K562 (cell line): Measurements from ENCODE around the gene TNNT1. TPM values are rescaled to one million over a fixed set of nuclear protein-coding genes. Genes with fewer than 3 reads are reported as not detected.

Experiments
- ATF1 ChIP-seq, 2 experiments: fragments of 450-650 bp in 1 of 2; IDR thresholded peaks; 2 replicates each; pipeline ENCODE4 v1.6.1; 2016; ENCODE audit warnings: missing compliant biosample characterization in 1 of 2, missing genetic modification characterization in 1 of 2
- ATF7 ChIP-seq: fragments of 450-650 bp; IDR thresholded peaks from 2 replicates; pipeline ENCODE4 v1.7.1; 2014; ENCODE audit warnings: mild to moderate bottlenecking, moderate library complexity
- CEBPB ChIP-seq: fragments of 450-650 bp; IDR thresholded peaks from 2 replicates; pipeline ENCODE4 v1.6.1; 2016; ENCODE audit warnings: missing genetic modification characterization, missing compliant biosample characterization
- CUX1 ChIP-seq: fragments of 200-800 bp; sonication (Bioruptor generic); IDR thresholded peaks from 2 replicates; pipeline ENCODE4 v1.6.1; 2016; ENCODE audit warnings: missing genetic modification characterization, missing compliant biosample characterization
- E2F1 ChIP-seq: sonication (generic); formaldehyde crosslinking; IDR thresholded peaks from 2 replicates; pipeline ENCODE4 v1.8.1; 2023; ENCODE audit warnings: mild to moderate bottlenecking, missing genetic modification reagents, moderate library complexity
- HES1 ChIP-seq: fragments of 450-650 bp; IDR thresholded peaks from 2 replicates; pipeline ENCODE4 v1.6.1; 2016; ENCODE audit warnings: low read depth, mild to moderate bottlenecking, moderate library complexity
- HEY1 ChIP-seq: fragments of 250-450 bp; sonication (Bioruptor Pico); IDR thresholded peaks from 2 replicates; pipeline ENCODE4 v1.5.0; 2020; ENCODE audit warnings: mild to moderate bottlenecking, moderate library complexity, borderline replicate concordance
- MYBL2 ChIP-seq, 2 experiments: fragments of 450-650 bp in 1 of 2; sonication (generic) in 1 of 2; formaldehyde crosslinking in 1 of 2; IDR thresholded peaks; 2 replicates each; pipeline versions ENCODE4 v1.6.1 to v1.8.1; 2017 to 2022; ENCODE audit warnings: borderline replicate concordance in 1 of 2, inconsistent platforms in 1 of 2, low read depth in 1 of 2, mild to moderate bottlenecking in 1 of 2, missing genetic modification reagents in 1 of 2, moderate library complexity in 1 of 2
- MYNN ChIP-seq, 2 experiments: sonication (generic); formaldehyde crosslinking in 1 of 2; IDR thresholded peaks; 2 replicates each; pipeline versions ENCODE4 v1.5.0 to v1.6.1; 2016 to 2020; ENCODE audit warnings: antibody characterized with exemption in 1 of 2, missing genetic modification reagents in 1 of 2
- NCOA2 ChIP-seq, 2 experiments: fragments of 450-650 bp; IDR thresholded peaks; 2 replicates each; pipeline ENCODE4 v1.6.1; 2018; ENCODE audit warnings: mild to moderate bottlenecking in 2 of 2, moderate library complexity in 1 of 2; ENCODE audit not compliant: partially characterized antibody in 2 of 2
- NFATC3 ChIP-seq: fragments of 450-650 bp; IDR thresholded peaks from 2 replicates; pipeline ENCODE4 v1.6.1; 2017; ENCODE audit warnings: mild to moderate bottlenecking
- PTRF ChIP-seq: fragments of 450-650 bp; IDR thresholded peaks from 2 replicates; pipeline ENCODE4 v1.6.1; 2016; ENCODE audit warnings: mild to moderate bottlenecking, missing genetic modification characterization, missing compliant biosample characterization
- SLC30A9 ChIP-seq: fragments of 250-450 bp; sonication (Bioruptor Pico); IDR thresholded peaks from 2 replicates; pipeline ENCODE4 v1.8.0; 2022; ENCODE audit warnings: mild to moderate bottlenecking, moderate library complexity
- SPI1 ChIP-seq: IDR thresholded peaks from 2 replicates; pipeline ENCODE4 v1.6.1; 2011; ENCODE audit warnings: low read depth, low read length, control low read depth, borderline replicate concordance
- TRIM25 ChIP-seq: fragments of 450-650 bp; IDR thresholded peaks from 2 replicates; pipeline ENCODE4 v1.7.0; 2016; ENCODE audit warnings: borderline replicate concordance
- XRCC5 ChIP-seq: fragments of 200-400 bp; formaldehyde crosslinking; IDR thresholded peaks from 2 replicates; pipeline ENCODE4 v1.6.1; 2017; ENCODE audit warnings: low read depth, mild to moderate bottlenecking, low read length
- ZNF124 ChIP-seq: sonication (generic); formaldehyde crosslinking; IDR thresholded peaks from 2 replicates; pipeline ENCODE4 v1.8.1; 2022; ENCODE audit warnings: missing genetic modification reagents
- ZNF586 ChIP-seq: fragments of 450-650 bp; formaldehyde crosslinking; conservative IDR thresholded peaks from 2 replicates; pipeline ENCODE4 v1.4.0; 2020; ENCODE audit warnings: mild to moderate bottlenecking, moderate library complexity
- polyA plus RNA-seq, 8 experiments: library from polyadenylated mRNA; depleted of rRNA in 4 of 8; stranded (reverse) in 5 of 8; unstranded in 3 of 8; fragments of >200 nt; fragmentation: Nextera tagmentation in 2 of 8; fragmentation: Illumina TruSeq in 1 of 8; extraction: Ambion mirVana in 2 of 8; extraction: Trizol in 1 of 8; gene quantifications; 2 replicates each; pipeline versions ENCODE4 v1.2.1 to v1.2.3, GENCODE V29; 2011 to 2014; ENCODE audit warnings: inconsistent platforms in 1 of 8, missing spikeins in 1 of 8
- total RNA-seq, 7 experiments: library from RNA; depleted of rRNA in 6 of 7; stranded (reverse); fragments of >200 nt in 6 of 7; fragmentation: Illumina TruSeq in 2 of 7; extraction: Trizol in 2 of 7; gene quantifications; 2 replicates each; pipeline versions ENCODE4 v1.2.1 to v1.2.3, GENCODE V29; 2011 to 2021; ENCODE audit warnings: low replicate concordance in 1 of 7

The TNNT1 gene
- total and polyA plus RNA-seq, 9 of the 15 experiments (the other 6 are each of a cell fraction or from before 2014, with no cell fraction given) = 31.8 to 390 (median 227) TPM

GRCh38 chr19:55166530-55167268, 17.7 kb upstream of the TNNT1 start, which contains the start of gene DNAAF3 (continued):
- TF ChIP-seq XRCC5 = peak; percentile 59; the same call in 1 of the 2 replicates
- no peak for TF ChIP-seq TRIM25
- TF ChIP-seq ZNF586 (CRISPR knock-in tag) = no peak
- TF ChIP-seq PTRF (tag) = no peak
- TF ChIP-seq E2F1 (CRISPR knock-in tag) = no peak; the same call in 1 of the 2 replicates
- no peak for TF ChIP-seq ATF1 (CRISPR knock-in tag; IDR thresholded peaks at IDR 0.05)
- no peak for TF ChIP-seq ATF1 (tag; IDR thresholded peaks at IDR 0.05)
- no peak for TF ChIP-seq SPI1
- no peak for TF ChIP-seq HES1
- no peak for TF ChIP-seq NFATC3
- TF ChIP-seq CUX1 (CRISPR knock-in tag) = no peak
- TF ChIP-seq MYNN (IDR thresholded peaks at IDR 0.05) = no peak
- TF ChIP-seq MYNN (CRISPR knock-in tag; IDR thresholded peaks at IDR 0.05) = no peak
- TF ChIP-seq ZNF124 (CRISPR knock-in tag) = no peak
- TF ChIP-seq SLC30A9 (CRISPR knock-in tag) = no peak
- no peak for TF ChIP-seq NCOA2 (IDR thresholded peaks at IDR 0.05; ENCODE audit: partially characterized antibody in 2 of 2)
- peak; percentile 87; the same call in 1 of the 2 replicates for TF ChIP-seq CEBPB (tag)
- peak; percentile 20; the same call in 1 of the 2 replicates for TF ChIP-seq HEY1 (CRISPR knock-in tag)
- TF ChIP-seq ATF7 = peak; percentile 100
- no peak for TF ChIP-seq MYBL2 (IDR thresholded peaks at IDR 0.05; ENCODE audit: low read depth)
- TF ChIP-seq MYBL2 (CRISPR knock-in tag; IDR thresholded peaks at IDR 0.05; ENCODE audit: borderline replicate concordance) = no peak
